Measurements from ENCODE around the gene SEC14L3.

SEC14L3 gene

GRCh38 chr22:30413745-30414524 is 57.9 kb downstream of the SEC14L3 start:
- no peak for DNase-seq (ENCODE audit: extremely low read depth, insufficient read length)
- Histone ChIP-seq H3K36me3 (ENCODE audit: control insufficient read depth, insufficient read depth, low read length) (peaks cover 13% of the 10 kb centered on the region), H3K4me3 (replicated peaks; ENCODE audit: low read depth, low read length) (no peak overlapping the region), H3K27me3 (replicated peaks; ENCODE audit: control insufficient read depth, insufficient read depth, low read length) (no peaks in the 10 kb centered on the region)
- TF ChIP-seq CTCF (IDR thresholded peaks at IDR 0.05; ENCODE audit: insufficient read depth, low read length, poor library complexity, severe bottlenecking): no peak

- peaks cover 8% of the 10 kb centered on the region for H3K36me3 ChIP-seq (ENCODE audit: control insufficient read depth, insufficient read depth, low read length)
These were observed 58.8 kb downstream of the SEC14L3 start for GRCh38 chr22:30413001-30413400.

GRCh38 chr22:30411780-30412179 is 60.0 kb downstream of the SEC14L3 start:
- peaks cover 4% of the 10 kb centered on the region for H3K36me3 ChIP-seq (ENCODE audit: control insufficient read depth, insufficient read depth, low read length)
- TF ChIP-seq CTCF (IDR thresholded peaks at IDR 0.05; ENCODE audit: insufficient read depth, low read length, poor library complexity, severe bottlenecking): no peak

More at GRCh38 chr22:30413001-30413400, 58.8 kb downstream of the SEC14L3 start:
- H3K4me3 ChIP-seq (replicated peaks; ENCODE audit: low read depth, low read length): no peak overlapping the region
- DNase-seq (ENCODE audit: extremely low read depth, insufficient read length): no peak
- no peak for TF ChIP-seq CTCF (IDR thresholded peaks at IDR 0.05; ENCODE audit: insufficient read depth, low read length, poor library complexity, severe bottlenecking)
- no peaks in the 10 kb centered on the region for H3K27me3 ChIP-seq (replicated peaks; ENCODE audit: control insufficient read depth, insufficient read depth, low read length)

More at GRCh38 chr22:30411780-30412179, 60.0 kb downstream of the SEC14L3 start:
- Histone ChIP-seq H3K27me3 (replicated peaks; ENCODE audit: control insufficient read depth, insufficient read depth, low read length) (no peaks in the 10 kb centered on the region), H3K4me3 (replicated peaks; ENCODE audit: low read depth, low read length) (no peak overlapping the region)
- no peak for DNase-seq (ENCODE audit: extremely low read depth, insufficient read length)

All from GM06990 (cell line).